ENCODE data around the gene UPF3A.
"Not testable (repeated sequence)": the region's sequence is repeated elsewhere in the genome, so short reads cannot be mapped to it uniquely, and the experiment has no call there.

UPF3A gene

DNA sequence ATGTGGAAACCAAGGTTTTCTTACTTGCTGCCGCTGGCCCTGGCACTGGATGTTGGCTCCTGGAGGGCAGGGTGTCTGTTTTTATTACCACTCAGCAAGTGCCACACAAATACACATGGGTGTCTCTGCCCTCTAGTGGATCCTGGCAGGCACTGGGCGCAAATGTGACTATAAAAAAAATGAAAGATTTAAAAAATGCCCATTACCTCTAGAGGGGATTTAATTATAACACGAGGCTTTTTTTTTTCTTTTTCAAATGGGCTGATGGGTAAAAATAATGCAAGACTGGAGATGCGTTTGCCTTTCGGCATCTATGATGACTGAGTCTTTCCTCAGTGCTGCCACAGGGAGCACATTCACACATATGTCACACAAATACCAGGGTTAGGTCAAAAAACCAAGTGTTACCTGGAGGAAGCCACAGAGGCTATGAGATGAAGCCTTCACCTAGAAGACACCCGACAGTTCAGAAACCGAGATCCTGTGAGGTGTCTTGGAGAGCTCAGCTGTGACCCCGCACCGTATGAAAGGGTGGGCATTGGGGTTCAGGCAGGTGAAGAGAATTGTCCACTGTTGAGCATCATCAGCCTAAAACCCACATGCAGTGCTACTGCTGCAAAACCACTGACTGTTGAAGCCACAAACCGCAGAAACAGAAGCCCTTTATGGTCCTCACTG, 58.6 kb downstream of the UPF3A start:
- peak; percentile 20 for DNase-seq

DNA sequence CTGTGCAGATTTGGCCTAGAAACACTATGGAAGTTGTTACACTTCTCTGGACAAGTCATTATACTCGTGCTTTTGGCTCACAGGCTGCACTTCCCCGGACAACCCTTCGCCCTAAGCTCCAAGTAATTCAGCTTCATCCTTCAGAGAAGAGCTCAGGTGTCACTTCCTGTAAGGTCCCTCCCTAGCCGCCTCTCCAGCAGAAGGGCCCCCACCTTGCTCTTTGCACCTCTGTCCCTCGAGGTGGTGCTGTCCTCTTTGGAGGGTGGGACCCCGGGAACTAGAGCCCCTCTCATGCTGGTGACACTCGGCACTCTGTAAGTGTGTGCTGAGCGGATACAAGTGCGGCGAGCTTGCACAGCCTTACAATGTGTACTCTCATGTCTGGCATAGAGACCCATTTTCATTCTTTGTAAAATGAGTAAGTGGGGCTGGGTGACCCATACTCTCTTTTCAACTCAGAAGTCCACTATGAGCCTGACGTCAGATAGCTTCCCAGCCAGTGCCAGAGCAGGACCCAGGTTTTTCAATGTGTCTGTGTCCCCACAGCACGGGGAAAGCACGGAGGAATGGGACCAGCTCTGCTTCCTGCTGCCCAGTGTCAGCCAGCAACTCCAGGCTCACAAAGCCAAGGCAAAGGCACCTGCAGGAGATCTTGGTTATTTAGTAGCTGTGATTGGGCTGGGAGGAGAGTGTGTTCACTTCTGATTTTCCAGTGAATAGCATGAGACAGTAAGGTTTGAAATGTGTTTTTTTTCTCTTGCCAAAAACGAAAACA, 59.8 kb downstream of the UPF3A start:
- DNase-seq, result no peak

DNA sequence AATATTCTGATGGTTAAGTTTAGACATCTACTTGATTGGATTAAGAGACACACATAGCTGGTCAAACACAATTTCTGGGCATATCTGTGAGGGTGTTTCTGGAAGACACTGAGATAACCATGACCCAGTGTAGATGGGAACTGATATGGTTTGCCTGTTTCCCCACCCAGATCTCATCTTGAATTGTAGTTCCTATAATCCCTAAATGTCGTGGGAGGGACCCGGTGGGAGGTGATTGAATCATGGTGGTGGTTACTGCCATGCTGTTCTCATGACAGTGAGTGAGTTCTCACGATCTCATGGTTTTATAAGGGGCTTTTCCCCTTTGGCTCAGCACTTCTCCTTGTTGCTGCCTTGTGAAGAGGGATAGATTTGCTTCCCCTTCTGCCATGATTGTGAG, 65.9 kb downstream of the UPF3A start:
- DNase-seq, result not testable (repeated sequence)

DNA sequence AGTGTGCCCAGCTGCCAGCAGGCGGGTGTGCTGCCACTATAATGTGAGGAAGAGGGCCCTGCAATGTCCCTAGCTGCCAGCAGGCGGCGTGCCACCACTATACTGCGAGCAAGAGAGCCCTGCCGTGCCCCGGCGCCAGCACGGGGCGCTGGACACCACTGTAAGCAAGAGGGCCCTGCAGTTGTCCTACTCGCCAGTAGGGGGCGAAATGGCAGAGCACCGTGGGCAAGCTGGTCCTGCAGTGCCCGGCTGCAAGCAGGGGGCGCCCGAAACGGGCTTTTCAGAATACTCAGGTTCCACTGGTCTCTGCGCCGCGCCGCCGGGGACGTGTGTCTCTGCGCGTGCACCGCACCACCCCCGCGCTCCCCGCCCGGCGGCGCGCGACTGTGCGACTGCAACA, 71.4 kb downstream of the UPF3A start:
- DNase-seq, result not testable (repeated sequence)

DNA sequence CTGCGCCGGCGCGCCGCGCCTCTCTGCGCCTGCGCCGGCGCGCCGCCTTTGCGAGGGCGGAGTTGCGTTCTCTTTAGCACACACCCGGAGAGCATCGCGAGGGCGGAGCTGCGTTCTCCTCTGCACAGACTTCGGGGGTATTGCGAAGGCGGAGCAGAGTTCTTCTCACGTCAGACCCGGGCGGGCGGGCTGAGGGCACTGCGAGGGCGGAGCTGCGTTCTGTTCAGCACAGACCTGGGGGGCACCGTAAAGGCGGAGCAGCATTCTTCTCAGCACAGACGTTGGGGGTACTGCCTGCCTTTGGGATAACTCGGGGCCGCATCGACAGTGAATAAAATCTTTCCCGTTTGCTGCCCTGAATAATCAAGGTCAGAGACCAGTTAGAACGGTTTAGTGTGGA, 72.0 kb downstream of the UPF3A start:
- DNase-seq, result not testable (repeated sequence)
